Astrocyte (in vitro differentiated cells and primary cell): ENCODE results near the gene GAPVD1. TPM values are rescaled to one million over a fixed set of nuclear protein-coding genes. Genes with fewer than 3 reads are reported as not detected.

ENCODE experiments used
- DNase-seq: peaks from one replicate; pipeline ENCODE4 v3.0.0-alpha.2; 2010; ENCODE audit warnings: low read depth
- FAIRE-seq: peaks from 2 replicates; lab custom pipeline; 2011; peaks lifted over from hg19 to GRCh38; lab: Jason Lieb, UNC
- H2AFZ ChIP-seq: 2 replicates; pipeline ENCODE4 v1.6.0; 2012; ENCODE audit warnings: low read depth, low read length, inconsistent platforms
- H3K27ac ChIP-seq: 2 replicates; pipeline ENCODE4 v1.5.1; 2011; ENCODE audit warnings: low read depth, low read length, inconsistent platforms
- H3K27me3 ChIP-seq: 2 replicates; pipeline ENCODE4 v1.6.0; 2011; ENCODE audit warnings: low read length, inconsistent platforms; ENCODE audit not compliant: insufficient read depth
- H3K36me3 ChIP-seq: 2 replicates; pipeline ENCODE4 v1.5.1; 2011; ENCODE audit warnings: low read length, inconsistent platforms; ENCODE audit not compliant: insufficient read depth
- H3K4me1 ChIP-seq: 2 replicates; pipeline ENCODE4 v1.5.1; 2011; ENCODE audit warnings: low read length, inconsistent platforms; ENCODE audit not compliant: insufficient read depth
- H3K4me2 ChIP-seq: 2 replicates; pipeline ENCODE4 v1.6.0; 2012; ENCODE audit warnings: low read length, inconsistent platforms
- H3K4me3 ChIP-seq: 2 replicates; pipeline ENCODE4 v1.5.1; 2011; ENCODE audit warnings: low read depth, mild to moderate bottlenecking, low read length, inconsistent platforms; ENCODE audit not compliant: insufficient read depth
- H3K79me2 ChIP-seq: 2 replicates; pipeline ENCODE4 v1.6.0; 2012; ENCODE audit warnings: mild to moderate bottlenecking, low read length, inconsistent platforms; ENCODE audit not compliant: insufficient read depth
- H3K9ac ChIP-seq: 2 replicates; pipeline ENCODE4 v1.6.0; 2012; ENCODE audit warnings: mild to moderate bottlenecking, low read length, inconsistent platforms
- H3K9me3 ChIP-seq: 2 replicates; pipeline ENCODE4 v1.5.1; 2012; ENCODE audit warnings: low read depth, mild to moderate bottlenecking, low read length, inconsistent platforms; ENCODE audit not compliant: insufficient read depth
- H4K20me1 ChIP-seq: 2 replicates; pipeline ENCODE4 v1.6.0; 2012; ENCODE audit warnings: low read length, inconsistent platforms; ENCODE audit not compliant: insufficient read depth
- H3K27ac Mint-ChIP-seq: one replicate; pipeline ENCODE4 v1.8.0; 2021; ENCODE audit warnings: mild to moderate bottlenecking, mixed read lengths; ENCODE audit not compliant: unreplicated experiment
- H3K27me3 Mint-ChIP-seq: one replicate; pipeline ENCODE4 v1.8.0; 2021; ENCODE audit warnings: low read depth, mixed read lengths; ENCODE audit not compliant: unreplicated experiment
- H3K36me3 Mint-ChIP-seq: one replicate; pipeline ENCODE4 v1.8.0; 2021; ENCODE audit warnings: low read depth, mixed read lengths; ENCODE audit not compliant: unreplicated experiment
- H3K4me1 Mint-ChIP-seq: one replicate; pipeline ENCODE4 v1.8.0; 2021; ENCODE audit warnings: low read depth, mixed read lengths; ENCODE audit not compliant: unreplicated experiment
- H3K4me3 Mint-ChIP-seq: one replicate; pipeline ENCODE4 v1.8.0; 2021; ENCODE audit warnings: mild to moderate bottlenecking, moderate library complexity, mixed read lengths; ENCODE audit not compliant: unreplicated experiment
- H3K9me3 Mint-ChIP-seq: one replicate; pipeline ENCODE4 v1.8.0; 2021; ENCODE audit warnings: mild to moderate bottlenecking, mixed read lengths; ENCODE audit not compliant: unreplicated experiment
- EZH2 ChIP-seq: IDR thresholded peaks from 2 replicates; pipeline ENCODE4 v1.6.1; 2012; ENCODE audit warnings: mild to moderate bottlenecking, low read length, inconsistent platforms; ENCODE audit not compliant: insufficient read depth
- total RNA-seq: library from RNA; stranded (reverse); gene quantifications from 2 replicates; pipeline ENCODE4 v1.2.1, GENCODE V29; 2021
- TF ChIP-seq, protein P1 (sequence below): IDR thresholded peaks from 2 replicates; pipeline ENCODE4 v1.5.1; 2011; ENCODE audit warnings: low read depth, mild to moderate bottlenecking, inconsistent platforms, low read length, moderate library complexity; ENCODE audit not compliant: insufficient read depth

GAPVD1 gene
- total RNA-seq, 1 donor from 2014 or later = 54.4 TPM

DNA sequence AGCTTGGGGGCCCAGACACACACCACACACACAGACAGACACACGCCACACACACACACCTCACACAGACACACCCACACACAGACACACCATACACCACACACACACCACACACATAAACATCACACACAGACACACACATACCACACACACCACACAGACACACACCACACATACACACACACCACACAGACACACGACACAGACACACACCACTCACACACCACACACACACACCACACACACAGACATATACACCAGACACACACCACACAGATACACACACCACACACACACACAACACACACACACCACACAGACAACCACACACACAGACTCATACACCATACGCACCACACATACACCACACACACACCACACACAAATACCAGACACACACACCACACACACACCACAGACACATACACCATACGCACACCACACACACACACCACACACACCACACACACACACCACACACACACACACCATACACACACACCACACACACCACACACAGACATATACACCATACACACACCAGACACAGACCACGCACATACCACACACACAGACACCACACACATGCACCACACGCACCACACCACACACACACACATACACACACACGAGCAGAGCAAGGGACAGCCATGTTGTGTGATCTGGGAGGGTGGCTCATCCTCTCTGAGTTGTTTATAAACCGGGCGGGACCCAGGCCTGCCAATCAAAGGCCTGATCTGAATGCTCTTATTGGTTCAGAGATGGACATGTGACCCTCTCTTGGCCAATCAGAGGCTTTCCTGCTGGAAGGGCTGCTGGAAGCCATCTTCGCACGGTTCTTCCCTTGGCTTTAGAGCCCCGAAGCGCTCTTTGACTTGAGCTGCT is 148.3 kb downstream of the GAPVD1 start:
- Histone ChIP-seq H3K79me2 (no peaks in the 10 kb centered on the region), H3K9me3 (peaks cover 4% of the 10 kb centered on the region), H3K27me3 (no peaks in the 10 kb centered on the region), H3K36me3 (no peaks in the 10 kb centered on the region), H4K20me1 (no peaks in the 10 kb centered on the region), H3K4me3 (no peak overlapping the region), H2AFZ (peak overlapping the region; percentile 52), H3K27ac (no peak overlapping the region), H3K9ac (no peak overlapping the region), H3K4me2 (no peak overlapping the region), H3K4me1 (peaks cover 4% of the 10 kb centered on the region)
- Mint-ChIP-seq H3K4me3 (peak overlapping the region; percentile 64), H3K27me3 (peaks cover 5% of the 10 kb centered on the region), H3K9me3 (peaks cover 2% of the 10 kb centered on the region), H3K36me3 (no peaks in the 10 kb centered on the region), H3K4me1 (peaks cover 9% of the 10 kb centered on the region), H3K27ac (no peak overlapping the region)
- DNase-seq (peak; percentile 56), FAIRE-seq (no peak)
- TF ChIP-seq, protein P1, sequence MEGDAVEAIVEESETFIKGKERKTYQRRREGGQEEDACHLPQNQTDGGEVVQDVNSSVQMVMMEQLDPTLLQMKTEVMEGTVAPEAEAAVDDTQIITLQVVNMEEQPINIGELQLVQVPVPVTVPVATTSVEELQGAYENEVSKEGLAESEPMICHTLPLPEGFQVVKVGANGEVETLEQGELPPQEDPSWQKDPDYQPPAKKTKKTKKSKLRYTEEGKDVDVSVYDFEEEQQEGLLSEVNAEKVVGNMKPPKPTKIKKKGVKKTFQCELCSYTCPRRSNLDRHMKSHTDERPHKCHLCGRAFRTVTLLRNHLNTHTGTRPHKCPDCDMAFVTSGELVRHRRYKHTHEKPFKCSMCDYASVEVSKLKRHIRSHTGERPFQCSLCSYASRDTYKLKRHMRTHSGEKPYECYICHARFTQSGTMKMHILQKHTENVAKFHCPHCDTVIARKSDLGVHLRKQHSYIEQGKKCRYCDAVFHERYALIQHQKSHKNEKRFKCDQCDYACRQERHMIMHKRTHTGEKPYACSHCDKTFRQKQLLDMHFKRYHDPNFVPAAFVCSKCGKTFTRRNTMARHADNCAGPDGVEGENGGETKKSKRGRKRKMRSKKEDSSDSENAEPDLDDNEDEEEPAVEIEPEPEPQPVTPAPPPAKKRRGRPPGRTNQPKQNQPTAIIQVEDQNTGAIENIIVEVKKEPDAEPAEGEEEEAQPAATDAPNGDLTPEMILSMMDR = no peak
- no peak for TF ChIP-seq EZH2

DNA sequence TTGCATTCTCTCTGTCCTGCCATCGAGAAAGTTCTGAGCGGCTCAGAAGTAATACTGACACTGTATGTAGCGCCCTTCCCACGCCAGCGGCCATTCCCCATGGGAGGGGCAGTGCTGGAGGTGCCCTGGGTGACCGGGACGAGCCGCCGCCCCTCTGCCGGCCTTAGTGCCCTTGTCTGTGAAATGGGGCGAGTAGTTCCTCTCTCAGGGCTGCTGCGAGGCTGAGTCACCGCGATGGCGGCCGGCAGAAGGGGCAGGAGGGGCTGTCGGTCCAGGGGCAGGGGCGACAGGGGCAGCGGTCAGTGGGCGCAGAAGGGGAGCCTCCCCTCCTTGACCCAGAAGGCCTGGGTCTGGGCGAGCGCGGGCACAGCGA is 148.9 kb downstream of the GAPVD1 start:
- FAIRE-seq = no peak
- H3K27ac Mint-ChIP-seq = no peak overlapping the region

More for the DNA sequence above, 148.9 kb downstream of the GAPVD1 start:
- Mint-ChIP-seq H3K4me1 (peaks cover 9% of the 10 kb centered on the region), H3K36me3 (no peaks in the 10 kb centered on the region), H3K9me3 (peaks cover 2% of the 10 kb centered on the region), H3K27me3 (peaks cover 5% of the 10 kb centered on the region), H3K4me3 (no peak overlapping the region)
- Histone ChIP-seq H3K36me3 (no peaks in the 10 kb centered on the region), H3K4me2 (no peak overlapping the region), H3K9ac (no peak overlapping the region), H3K79me2 (no peaks in the 10 kb centered on the region), H3K27me3 (no peaks in the 10 kb centered on the region), H3K4me3 (no peak overlapping the region), H3K4me1 (peaks cover 4% of the 10 kb centered on the region), H3K9me3 (peaks cover 4% of the 10 kb centered on the region), H2AFZ (peak overlapping the region; percentile 52), H4K20me1 (no peaks in the 10 kb centered on the region), H3K27ac (no peak overlapping the region)
- no peak for DNase-seq
- TF ChIP-seq, protein P1 = no peak
- no peak for TF ChIP-seq EZH2
